HK-2 (cell line): ENCODE measurements around the gene RPLP2.
A peak's percentile ranks its signal among the peaks of the same experiment; 100 is the strongest.

Experiments used
- DNase-seq: peaks from one replicate; pipeline ENCODE4 v3.0.0-alpha.2; 2018; ENCODE audit not compliant: unreplicated experiment

Gene RPLP2

DNA sequence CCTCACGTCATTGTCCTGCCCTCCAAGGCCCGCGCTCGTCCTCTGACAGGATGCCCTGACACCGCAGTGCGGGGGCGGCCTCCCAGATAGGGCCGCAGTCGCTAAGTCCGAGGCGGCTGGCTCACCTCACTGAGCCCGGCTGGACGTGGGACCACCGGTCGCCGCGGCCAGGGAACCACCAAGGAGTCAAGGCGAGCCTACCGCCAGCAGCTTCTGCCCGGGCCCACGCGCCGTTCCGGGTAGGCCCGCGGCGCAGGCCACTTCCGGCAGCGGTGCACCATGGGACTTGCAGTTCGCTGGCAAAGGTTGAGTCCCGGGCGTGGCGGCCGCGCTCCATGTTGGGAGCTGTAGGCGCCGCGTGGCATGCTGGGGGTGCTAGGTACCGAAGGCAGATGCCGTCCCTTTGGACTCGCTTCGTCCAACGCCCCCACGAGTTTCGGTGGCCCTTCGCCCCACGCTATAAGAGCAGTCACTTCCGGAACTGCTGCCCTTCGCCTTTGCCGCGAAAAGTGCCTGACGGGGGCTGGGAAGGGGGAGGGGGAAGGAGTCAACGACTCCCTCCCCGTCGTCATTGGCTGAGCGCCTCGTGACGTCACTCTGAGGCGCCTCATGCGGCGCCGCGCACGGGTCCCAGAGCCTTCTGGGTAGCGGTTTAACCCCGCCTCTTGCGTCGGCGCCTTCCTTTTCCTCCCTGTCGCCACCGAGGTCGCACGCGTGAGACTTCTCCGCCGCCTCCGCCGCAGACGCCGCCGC is at the start of gene RPLP2:
TSS of gene RPLP2 (plus strand) at position 681 of the 753 bp plus-strand sequence. CDS start 268 bp downstream, outside the sequence.
- DNase-seq, result peak; percentile 90

- no peak for DNase-seq
Measured at GRCh38 chr11:760236-760635, 49.5 kb upstream of the RPLP2 start.

- no peak for DNase-seq
Measured at GRCh38 chr11:761526-762108, 48.1 kb upstream of the RPLP2 start.

DNA sequence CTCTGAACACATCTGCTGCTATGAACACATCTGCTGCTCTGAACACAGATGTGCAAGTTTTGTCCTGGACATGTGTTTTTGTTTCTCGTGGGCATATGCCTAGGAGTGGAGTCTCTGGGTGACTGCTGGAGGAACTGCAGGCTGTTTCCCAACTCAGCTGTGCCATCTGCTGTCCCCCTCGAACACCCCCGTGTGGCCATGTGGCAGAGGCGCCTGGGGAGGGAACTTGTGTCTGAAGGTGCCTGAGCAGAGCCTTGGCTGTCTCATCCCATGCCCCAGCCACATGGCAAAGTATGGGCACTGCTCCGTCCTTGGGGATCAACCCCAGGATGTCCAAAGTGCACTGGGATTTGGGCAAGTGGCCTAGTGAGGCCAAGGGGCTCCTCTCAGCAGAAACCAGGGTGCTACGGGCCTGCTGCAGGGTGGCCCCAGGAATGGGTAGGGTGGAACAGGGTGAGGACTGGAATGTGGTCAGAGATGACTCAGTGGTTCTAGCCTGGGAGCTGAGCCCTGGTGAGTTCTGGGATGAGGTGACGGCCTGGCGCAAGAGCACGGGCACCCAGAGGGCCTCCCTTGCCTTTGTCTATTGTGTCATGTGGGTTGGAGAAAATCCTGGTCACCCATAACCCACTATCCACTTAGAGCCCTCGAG is 47.2 kb upstream of the RPLP2 start:
- DNase-seq, result peak; percentile 75

GRCh38 chr11:763073-763463 is 46.7 kb upstream of the RPLP2 start:
- no peak for DNase-seq

- DNase-seq, result no peak
Measured at GRCh38 chr11:763549-764321, 46.0 kb upstream of the RPLP2 start.

DNA sequence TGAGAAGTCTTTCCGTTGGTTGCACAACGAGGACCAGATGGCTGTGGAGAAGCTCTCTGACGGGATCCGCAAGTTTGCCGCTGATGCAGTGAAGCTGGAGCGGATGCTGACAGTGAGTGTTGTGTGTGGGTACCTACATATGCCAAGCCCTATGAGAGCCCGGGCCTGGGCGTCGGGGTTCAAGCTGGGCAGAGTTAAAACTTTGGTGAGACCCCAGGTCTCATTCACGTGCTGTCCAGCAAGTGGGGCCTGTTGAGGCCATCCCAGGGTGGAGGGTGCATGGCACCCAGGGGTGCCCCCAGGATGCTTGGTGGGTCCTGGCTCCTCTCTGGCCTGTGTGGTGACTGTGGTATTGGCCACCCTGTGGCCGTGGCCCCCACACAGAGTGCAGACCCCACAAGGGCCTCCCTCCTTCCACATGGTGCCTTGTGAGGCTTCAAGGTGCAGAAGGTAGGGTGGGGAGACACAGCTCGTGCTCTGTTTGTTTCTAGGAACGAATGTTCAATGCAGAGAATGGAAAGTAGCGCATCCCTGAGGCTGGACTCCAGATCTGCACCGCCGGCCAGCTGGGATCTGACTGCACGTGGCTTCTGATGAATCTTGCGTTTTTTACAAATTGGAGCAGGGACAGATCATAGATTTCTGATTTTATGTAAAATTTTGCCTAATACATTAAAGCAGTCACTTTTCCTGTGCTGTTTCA is 45.3 kb upstream of the RPLP2 start:
- no peak for DNase-seq

- peak; percentile 55 for DNase-seq
Measured at GRCh38 chr11:765025-765801, 44.6 kb upstream of the RPLP2 start.

DNA sequence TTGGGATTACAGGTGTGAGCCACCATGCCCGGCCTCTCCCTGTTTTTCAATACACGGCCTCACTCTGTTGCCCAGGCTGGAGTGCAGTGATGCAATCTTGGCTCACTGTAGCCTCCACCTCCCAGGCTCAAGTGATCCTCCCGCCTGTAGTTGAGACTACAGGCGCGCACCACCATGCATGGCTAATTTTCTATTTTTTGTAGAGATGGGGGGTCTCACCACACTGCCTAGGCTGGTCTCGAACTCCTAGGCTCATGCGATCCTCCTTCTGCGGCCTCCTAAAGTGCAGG is 44.0 kb upstream of the RPLP2 start:
- no peak for DNase-seq

- DNase-seq, result no peak
Measured at GRCh38 chr11:766106-766935, 43.4 kb upstream of the RPLP2 start.

DNA sequence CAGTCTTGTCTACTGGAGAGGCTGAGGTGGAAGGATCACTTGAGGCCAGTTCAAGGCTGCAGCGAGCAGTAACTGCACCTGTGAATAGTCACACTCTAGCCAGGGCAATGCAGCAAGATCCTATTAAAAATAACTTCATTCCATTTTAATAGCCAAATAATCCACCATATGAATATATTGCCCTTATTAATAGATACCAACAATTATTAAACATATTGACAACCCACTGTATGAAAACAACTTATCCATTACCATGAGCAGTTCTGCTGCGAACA is 42.9 kb upstream of the RPLP2 start:
- no peak for DNase-seq

- DNase-seq, result no peak
Measured at GRCh38 chr11:767238-767637, 42.5 kb upstream of the RPLP2 start.

DNA sequence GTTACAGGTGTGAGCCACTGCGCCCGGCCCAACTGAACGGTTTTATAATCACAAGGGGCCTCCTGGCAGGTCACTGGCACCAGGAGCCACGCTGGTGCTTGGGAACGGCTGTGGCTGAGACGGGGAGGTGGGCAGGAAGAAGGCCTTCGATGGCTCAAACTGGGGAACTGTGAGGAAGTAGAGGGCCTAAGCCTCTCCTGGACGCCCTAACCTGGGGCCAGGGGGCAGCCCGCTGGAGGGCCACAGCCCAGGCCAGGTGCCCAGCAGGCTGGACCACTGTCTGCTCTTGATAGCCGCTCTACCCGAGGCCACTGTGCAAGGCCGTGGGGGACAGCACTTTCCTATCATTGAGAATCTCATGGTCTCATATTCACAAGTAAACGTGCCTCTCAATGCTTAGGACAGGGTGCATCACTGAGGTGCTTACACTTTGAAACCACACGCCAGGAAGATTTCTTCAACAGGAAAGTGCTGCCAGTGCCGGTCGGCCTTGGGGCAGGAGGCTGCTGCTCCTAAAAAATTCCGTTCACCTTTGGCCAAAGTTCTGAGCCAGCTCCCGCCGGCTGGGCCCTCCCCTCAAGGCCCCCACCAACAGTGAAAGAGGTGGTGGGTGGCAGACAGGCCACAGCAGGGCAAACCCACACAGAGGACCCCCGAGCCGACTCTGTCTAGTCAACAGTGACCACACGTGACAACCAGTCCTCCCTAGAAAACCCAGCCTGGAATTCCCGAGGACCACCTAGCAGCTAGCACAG is 39.7 kb upstream of the RPLP2 start:
- no peak for DNase-seq

DNA sequence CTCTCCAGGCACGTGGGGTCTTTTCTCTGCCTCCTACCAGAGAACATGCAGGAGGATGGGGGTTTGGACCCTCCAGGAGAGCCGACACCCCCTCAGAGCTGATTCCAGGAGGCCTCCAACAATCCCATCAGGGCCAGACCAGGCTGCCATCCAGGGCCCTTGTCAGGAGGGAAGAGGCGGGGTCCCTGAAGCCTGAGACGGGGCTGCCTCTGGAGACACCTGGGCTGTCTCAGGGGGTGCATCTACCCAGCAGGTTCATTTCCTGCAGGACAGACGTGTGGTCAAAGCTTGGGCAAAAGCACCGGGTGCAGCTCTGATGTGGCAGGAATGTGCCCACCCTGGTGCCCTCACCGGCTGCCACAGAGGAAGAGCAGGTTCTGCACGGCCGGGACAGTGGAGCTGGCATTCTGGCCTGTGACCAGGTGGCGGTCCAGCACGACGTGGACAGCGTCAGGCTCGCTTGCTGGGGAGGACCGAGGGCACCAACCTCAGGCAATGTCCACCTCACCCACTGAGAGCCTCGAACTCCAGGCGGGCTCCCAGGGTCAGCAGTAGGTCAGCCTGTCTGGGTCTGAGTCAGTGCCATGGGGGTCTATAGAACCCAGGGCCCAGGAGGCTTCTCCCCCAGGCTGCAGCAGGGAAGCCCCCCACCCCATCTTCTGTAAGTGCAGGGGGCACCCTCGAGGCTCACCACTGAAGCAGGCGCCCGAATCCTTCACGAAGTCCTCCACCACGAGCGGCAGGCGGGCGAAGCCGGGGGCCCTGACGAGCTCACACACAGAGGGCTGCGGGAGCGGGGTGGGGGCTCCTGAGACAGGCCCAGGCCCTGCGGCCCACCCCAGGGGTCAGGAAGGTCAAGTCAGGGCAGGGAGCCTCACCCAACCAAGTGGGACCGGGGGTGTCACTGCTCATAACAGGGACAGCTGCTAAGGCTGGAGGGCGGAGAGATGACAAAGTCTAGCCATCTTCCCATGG is 38.8 kb upstream of the RPLP2 start:
- no peak for DNase-seq

GRCh38 chr11:771617-772204 is 38.1 kb upstream of the RPLP2 start:
- no peak for DNase-seq

- DNase-seq, result no peak
Measured at GRCh38 chr11:772429-773390, 37.1 kb upstream of the RPLP2 start.

DNA sequence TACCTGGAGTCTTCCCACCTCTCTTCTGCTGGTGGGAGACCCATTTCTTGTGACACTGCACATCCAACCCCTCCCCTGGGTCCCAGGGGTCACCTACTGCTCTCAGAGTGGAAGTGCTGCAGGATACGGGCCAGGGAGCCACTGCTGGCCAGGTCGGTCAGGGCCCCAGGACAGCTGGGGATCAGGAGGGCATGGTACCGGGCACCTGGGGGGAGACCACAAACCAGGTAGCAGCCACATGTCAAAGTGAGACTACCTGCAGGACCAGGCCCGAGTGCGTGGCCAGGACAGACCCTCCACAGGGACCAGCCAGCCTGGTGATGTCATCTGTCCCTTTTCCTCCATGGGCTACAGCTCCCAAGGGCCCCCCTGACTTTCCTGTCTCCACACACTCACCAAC is 36.3 kb upstream of the RPLP2 start:
- no peak for DNase-seq
